NOMO-1 treated with DMSO at 0.1 percent for 48 hours (cell line): ENCODE data around the gene C1orf174.

Source experiments
- DNase-seq: peaks from one replicate; lab custom pipeline; 2025; ENCODE audit not compliant: unreplicated experiment; lab: John Stamatoyannopoulos, UW

C1orf174 gene

DNA sequence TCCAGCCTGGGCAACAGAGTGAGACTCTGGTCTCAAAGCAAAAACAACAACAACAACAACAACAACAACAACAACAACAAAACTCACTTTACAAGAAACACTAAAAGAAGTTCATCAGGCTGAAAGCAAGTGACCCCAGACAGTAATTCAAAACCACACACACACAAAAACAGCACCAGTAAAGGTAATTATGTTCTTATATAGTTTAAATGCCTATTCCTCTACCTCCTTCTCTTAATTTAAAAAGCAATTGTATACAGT lies 1.7 kb downstream of the C1orf174 start:
- DNase-seq = no peak

GRCh38 chr1:3896396-3897000 lies 3.6 kb downstream of the C1orf174 start:
- no peak for DNase-seq

- DNase-seq = no peak
Observed at GRCh38 chr1:3895951-3896325, 4.1 kb downstream of the C1orf174 start.

GRCh38 chr1:3895279-3895950 lies 4.7 kb downstream of the C1orf174 start:
- DNase-seq = no peak

DNA sequence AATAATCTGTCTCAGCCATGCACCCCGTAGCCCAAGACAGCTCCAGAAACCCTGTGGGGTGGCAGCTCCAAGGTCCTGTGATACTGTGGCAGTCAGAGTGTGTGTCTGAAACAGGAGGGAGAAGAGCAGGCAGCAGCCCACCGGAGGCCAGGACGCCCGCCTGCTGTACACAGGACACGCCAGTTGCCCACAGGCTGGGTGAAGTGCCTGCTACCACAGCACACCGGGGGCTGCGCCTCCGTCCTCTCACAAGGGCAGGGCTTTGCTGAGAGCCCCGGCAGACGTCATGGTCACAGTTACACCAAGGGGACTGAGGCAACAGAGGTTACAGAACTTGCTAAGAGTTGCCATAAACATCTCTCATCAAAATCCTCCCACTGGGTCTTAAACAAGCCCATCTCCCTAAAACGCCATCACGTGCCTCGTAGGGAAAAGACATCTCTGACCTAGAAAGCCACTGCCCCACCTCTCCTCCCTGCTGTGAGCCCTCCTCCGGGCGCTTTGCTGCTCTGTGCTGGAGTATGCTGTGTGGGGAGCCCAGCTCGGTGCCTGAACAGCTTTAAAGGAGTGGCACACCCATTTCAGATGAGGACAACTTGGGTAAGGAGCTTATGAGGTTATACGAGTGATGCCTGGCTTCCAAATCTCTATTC lies 5.3 kb downstream of the C1orf174 start:
- DNase-seq = no peak

DNA sequence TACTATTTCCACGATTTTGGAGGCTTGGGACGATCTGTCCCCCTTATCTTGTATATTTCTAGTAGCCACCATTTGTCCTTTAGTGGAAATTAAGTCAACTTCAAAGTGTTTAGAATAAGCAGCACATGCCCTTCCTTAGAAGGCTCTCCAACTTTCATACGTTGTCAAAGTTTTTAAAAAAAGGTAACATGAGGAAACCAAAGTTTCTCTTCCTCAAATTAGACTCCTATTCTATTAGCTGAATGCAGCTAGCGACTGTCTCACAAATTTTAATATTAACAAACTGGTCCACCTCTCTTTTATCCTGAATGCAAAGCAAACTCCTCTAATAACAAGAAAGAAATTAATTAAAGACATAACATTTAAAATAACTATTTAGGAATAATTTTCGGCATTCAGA lies 6.9 kb downstream of the C1orf174 start:
- peak; percentile 5 for DNase-seq

DNA sequence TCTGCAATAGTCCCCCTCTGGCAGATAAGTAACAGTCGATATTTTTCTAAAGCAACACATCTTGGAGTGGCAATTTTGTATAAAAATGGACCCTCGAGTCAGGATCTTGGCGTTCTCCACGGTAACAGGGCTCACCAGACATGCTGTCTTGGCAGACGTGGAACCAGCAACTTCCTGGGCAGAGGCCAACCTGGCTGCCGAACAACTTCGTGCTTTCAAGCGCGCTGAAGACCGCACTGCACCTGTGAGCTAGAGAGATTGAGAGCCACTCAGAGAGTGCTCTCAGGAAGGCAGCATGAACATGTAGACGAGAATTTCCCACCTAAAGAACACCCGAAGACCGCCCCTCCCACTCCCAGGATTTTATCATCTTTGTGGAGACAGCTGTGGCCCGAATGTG lies 7.3 kb downstream of the C1orf174 start:
- DNase-seq = no peak

DNA sequence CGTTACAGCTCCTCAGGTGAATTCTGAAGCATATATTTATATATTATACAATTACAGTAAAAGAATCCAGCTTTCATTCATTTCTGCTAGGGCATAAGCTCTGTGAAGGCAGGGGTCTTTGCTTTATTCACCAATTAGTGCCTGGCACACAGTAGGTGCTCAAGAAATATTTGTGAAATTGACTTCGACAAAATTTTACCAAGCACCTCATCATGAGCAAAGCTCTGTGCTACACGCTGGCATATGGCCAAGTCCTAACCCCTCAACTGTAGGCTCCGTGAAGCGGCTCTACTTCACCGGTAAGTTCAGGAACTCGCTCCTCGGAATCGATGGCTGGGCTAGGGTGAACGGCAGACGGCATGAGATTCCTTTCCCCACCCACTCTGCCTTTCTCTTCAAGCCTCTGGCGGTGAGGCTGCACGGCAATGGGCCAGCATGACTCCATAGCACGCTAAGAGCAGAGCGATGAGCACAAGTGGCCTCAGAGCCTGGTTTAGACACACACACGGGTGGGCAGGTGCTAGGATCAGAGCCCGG lies 8.7 kb downstream of the C1orf174 start:
- no peak for DNase-seq

GRCh38 chr1:3890389-3891328 lies 9.4 kb downstream of the C1orf174 start:
- DNase-seq = peak; percentile 70

DNA sequence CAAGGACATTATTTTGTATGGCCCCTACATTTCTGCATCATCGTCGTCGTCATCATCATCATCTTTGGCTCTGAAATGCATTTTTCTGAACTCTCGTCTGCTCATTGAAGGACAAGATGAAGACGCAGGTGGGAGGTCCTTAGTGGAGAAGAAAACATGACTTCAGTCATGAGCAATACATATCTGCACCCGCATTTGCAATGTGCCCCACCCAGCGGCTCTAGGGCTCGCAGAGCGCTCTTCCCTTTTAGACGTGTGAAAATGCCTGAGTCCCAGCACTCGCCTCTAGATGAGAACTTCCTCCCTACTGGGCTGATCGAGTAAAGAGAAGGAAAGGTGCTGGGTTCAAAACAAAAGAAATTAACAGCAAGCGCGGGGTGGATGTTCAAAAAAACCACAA lies 10.1 kb downstream of the C1orf174 start:
- no peak for DNase-seq

DNA sequence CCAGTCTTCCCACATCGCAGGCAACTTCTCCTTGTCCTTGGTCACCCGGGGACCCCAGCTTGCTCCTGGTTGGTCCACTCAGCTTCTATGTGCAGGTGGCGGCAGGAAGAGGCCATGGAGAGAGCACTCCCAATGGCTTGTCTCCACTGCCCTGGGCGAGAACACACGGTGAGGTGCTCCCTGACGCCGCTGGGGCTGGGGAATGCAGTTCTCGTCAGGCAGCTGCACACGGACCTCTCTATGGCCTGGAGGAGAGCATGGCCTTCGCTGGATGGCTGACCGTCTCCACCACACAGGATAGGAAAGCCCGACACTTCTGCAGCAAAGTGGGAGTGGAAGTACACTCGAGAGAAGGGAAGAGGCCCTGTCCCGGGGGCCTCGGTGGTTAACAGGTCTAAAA lies 11.8 kb downstream of the C1orf174 start:
- no peak for DNase-seq

DNA sequence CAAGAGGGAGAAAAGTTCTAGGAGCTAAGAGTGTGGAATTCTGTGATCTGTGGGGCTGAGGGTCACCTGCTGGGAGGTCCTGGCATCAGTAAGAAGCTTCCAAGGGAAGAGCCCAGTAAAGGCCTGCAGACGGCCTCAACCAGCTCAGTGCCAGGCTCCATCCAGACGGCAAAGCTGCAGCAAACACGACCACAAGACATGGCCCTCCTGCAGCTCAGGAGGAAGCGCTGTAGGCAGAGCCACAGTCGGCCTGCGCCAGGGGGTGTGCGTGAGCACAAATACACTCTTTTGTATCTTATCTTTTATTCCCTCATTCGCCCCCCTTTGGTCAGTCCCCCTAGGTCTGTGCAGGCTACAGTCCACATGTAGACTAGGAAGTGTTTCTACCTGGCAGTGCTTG lies 13.4 kb downstream of the C1orf174 start:
- no peak for DNase-seq

DNA sequence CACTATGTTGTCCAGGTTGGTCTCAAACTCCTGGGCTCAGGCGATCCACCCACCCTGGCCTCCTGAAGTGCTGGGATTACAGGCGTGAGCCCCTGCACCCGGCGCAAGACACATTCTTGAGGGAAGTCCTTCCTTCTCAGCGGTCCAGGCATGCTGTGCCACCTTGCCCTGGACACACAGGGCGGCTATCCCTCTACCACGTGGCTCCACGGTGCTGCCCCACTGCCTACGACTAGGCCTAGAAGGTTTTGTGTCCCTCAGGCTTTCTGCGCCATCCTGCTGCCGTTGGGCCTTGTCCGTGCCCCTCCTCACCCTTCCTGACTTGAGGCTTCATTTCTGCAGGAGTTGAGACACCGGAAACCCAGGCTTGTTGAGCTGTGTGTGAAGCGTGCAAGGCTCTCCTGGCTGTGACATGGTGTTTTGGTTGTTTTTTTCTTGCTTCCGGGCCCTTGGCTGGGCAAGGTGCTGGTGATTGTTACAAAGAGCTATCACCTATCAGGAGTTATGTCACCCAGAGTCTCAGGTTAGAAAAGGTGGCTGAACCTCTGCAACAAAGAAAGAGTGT lies 13.9 kb downstream of the C1orf174 start:
- DNase-seq = no peak

GRCh38 chr1:3885611-3886010 lies 14.5 kb downstream of the C1orf174 start:
- DNase-seq = no peak

GRCh38 chr1:3884966-3885365 lies 15.1 kb downstream of the C1orf174 start:
- DNase-seq = no peak

DNA sequence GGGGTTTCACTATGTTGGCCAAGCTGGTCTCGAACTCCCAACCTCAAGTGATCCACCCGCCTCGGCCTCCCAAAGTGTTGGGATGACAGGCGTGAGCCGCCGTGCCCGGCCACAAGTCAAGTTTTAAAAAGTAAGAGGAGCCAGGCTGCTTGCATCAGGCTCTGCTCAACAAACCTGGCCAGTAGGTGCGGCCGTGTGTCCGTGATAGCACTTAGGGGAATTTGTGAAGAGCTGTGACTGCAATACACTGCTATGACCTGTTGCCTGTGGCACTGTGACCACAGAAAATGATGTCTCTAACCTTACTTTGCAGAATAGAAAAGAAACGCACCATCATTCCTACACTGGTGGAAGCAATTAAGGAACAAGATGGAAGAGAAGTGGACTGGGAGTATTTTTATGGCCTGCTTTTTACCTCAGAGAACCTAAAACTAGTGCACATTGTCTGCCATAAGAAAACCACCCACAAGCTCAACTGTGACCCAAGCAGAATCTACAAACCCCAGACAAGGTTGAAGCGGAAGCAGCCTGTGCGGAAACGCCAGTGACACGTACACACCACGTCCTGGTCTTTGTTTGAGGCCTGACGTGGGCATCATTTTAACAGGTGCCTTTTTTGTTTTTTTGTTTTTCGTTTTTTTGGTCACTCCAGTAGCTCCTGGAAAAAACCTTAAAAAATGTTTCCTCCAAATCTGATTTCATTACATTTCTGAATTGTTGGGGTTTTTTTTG lies 16.7 kb downstream of the C1orf174 start:
- no peak for DNase-seq

GRCh38 chr1:3881193-3881480 lies 18.9 kb downstream of the C1orf174 start:
- no peak for DNase-seq

DNA sequence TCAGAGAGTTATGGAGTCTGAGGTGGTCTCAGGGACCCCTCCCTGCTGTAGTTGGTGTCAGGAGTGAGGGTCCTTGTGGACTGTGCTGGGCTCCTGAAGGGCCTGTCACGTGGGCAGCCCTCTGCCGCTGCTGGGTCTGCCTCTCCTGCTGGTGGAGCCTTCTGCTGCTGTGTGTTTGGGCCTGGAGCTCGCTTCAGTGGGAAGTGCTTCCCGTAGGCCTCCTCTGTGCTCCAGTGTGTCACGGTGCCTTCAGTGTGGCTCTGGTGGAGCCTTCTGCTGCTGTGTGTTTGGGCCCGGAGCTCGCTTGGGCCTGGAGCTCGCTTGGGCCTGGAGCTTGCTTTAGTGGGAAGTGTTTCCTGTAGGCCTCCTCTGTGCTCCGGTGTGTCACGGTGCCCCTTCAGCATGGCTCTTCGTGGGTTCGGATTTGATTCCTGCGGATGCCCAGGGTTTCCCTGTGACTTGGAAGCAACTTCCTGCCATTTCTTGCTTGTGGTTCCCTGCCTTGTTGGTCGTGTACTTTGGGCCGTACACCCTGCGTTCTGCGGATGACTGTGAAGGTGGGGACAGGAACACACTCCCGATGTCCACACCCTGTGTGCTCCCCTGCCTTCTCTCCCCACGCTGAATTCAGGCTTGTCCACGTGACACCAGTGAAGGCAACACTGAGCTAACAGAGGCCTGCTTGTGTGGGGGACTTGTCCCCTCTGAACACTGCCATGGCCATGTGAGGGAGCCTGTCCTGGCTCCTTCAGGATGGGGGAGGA lies 19.5 kb downstream of the C1orf174 start:
- DNase-seq = no peak

DNA sequence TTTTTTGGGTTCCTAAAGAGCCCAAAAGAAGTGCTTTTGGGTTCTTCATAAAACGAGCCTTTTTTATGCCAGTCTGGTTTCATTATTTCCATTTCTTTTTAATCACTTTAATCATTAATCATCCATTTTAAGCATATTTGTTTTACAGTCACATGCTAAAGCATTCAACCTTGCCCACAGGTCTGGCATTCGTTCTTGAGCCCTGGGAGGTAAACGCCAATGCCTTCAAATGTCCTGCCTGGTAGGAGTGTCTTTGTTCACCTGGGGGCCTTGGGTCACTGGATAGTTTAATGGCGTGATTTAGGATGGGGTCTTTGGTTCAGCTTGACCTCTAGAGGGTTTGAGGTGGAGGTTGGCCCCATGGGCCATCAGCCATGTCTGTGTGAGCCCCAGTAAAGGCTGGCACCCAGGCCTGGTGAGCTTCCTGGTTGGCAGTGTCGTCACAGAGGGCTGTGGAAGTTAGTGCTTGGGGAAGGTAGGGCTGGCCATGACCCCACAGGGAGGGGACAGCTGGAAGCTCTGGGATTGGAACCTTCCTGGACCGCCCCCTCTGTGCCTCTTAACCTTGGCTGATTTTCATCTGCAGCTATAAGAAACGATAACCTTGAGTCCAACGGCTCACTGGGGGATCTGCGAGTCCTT lies 20.2 kb downstream of the C1orf174 start:
- no peak for DNase-seq

GRCh38 chr1:3879099-3879498 lies 21.0 kb downstream of the C1orf174 start:
- DNase-seq = no peak
